HG03565 (cell line): ENCODE measurements around the gene SULT1A2.
"Not testable (repeated sequence)": the region's sequence is repeated elsewhere in the genome, so short reads cannot be mapped to it uniquely, and the experiment has no call there.

ENCODE experiments used
- ATAC-seq: cut with Tn5 transposase; IDR thresholded peaks from one replicate; pipeline ENCODE4 v1.9.1; 2021; ENCODE audit warnings: mild to moderate bottlenecking, moderate library complexity; ENCODE audit not compliant: unreplicated experiment

Gene SULT1A2

DNA sequence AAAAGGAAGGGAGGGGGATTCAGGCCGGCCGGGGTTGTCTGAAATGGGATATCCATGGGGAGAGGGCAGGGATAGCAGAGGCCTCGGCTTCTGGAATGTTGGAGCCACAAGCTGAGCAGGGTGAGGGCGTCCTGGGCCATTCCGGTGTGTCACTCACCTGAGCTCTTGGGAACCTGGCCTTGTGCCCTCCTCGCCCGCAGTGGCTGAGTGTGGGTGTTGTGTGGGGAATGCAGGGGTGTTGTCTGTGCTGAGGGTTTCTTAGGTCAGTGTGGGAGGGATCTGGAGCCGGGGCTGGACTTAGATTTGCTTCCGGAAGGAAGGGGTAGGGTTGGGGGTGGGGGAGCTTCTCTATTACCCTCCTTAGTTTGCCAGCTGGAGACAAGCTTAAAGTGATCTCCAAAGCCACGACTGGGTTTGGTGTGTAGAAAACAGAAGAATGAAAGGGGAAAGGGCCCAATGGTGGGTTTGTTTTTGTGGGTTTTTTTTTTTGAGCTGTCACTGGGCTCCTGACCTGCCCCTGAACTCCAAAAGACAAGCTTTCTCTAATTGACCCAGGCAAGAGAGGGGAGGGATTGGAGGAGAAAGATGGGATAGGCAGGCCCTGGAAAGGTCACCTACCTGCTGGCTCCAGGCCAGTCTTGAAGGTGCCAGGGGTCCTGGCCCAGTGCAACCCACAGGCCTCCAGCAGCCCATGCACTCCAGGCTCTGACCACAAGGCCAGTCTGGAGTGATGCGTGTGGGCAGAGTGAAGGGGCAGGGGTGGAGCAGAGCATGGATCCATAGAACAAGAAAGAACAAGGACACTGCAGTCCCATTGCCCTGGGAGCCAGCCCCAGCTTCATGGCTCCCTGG is at the start of gene SULT1A2:
SULT1A2 (minus strand) TSS at position 211 of the 852 bp plus-strand sequence. CDS start 1,120 bp downstream, outside the sequence.
- no peak for ATAC-seq

DNA sequence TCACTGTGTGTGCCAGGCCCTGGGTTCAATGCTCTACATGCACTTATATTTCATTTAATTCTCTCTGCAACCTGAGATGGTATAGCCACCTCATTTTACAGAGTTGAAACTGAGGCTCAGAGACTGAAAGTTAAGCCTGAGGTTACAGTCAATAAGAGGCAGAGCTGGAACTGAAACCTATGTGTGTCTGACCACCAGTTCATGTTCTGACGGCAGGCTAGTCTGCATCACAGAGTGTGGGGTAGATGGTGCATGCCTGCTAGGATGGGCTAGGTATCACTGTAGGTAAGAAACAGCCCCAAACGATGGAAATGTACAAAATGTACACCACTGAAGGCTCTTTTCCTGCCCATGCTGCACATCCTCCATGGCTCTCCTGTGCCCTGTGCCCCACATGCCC is 43.1 kb upstream of the SULT1A2 start:
- ATAC-seq: not testable (repeated sequence)

DNA sequence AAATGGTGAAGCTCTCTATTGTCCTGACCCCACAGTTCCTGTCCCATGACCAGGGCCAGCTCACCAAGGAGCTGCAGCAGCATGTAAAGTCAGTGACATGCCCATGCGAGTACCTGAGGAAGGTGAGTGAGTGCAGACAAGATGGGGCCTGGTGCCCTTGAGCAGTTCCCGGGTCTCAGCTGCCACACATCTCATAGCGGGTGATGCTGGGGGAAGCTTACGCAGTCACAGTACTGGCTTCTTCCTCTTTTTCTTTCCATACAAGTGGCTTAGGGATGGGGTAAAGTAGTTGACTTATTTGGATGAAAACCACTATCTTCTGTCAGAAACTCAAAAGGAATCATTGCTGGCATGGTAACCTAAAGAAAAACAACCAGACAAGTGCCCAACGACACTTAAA is 41.5 kb upstream of the SULT1A2 start:
- ATAC-seq: not testable (repeated sequence)

DNA sequence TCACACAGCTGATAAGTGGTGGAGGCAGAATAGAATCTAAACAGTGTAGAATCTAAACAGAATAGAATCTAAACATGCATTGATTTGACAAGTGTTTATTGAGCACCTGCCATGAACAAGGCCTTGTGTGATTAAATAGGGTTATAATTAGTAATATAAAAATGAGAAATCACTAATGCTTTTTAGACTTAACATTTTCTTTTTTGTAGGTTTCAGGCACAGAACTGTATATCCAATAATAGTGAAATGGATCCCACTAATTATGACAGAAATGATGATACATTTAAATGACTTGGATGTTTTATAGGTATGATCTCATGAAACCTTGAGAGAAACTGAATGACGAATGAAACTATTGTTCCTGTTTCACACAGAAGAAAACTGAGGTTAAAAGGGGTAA is 40.9 kb upstream of the SULT1A2 start, which contains the start of gene NPIPB8:
NPIPB8 (plus strand) TSS at position 301 of the 400 bp plus-strand sequence. CDS start 296 bp downstream, outside the sequence.
- ATAC-seq: not testable (repeated sequence)

DNA sequence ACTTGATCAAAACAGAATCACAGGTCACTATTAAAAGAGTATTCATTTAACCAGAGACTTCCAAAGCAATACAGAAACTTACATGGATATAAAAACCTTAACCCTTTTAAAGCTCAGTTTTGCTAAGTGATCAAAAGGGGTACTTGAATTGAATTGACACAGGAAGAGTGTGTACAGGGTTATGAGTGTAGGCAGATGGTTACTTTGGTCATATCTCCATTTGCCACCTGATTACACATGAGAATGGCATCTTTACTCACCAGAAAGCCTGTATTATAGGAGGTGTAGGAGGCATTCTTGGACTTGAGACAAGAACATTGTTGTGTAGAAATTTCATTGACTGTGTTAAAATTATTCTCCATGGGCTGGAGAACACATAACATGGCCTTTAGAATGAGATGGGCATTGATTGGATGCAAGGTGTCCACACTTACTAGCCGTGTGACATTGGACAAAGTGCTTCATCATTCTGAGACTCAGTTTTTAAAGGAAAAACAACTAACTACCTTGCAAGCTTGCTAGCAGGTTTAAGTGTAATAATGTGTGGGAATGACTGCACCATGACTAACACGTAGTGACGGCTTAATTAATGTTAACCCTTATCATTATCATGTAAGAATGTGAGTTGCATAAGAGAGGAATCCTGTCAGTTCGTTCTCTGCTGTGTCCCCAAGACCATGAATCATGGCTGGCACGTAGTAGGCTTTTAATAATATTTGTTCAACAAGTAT is 39.4 kb upstream of the SULT1A2 start:
- ATAC-seq: not testable (repeated sequence)

DNA sequence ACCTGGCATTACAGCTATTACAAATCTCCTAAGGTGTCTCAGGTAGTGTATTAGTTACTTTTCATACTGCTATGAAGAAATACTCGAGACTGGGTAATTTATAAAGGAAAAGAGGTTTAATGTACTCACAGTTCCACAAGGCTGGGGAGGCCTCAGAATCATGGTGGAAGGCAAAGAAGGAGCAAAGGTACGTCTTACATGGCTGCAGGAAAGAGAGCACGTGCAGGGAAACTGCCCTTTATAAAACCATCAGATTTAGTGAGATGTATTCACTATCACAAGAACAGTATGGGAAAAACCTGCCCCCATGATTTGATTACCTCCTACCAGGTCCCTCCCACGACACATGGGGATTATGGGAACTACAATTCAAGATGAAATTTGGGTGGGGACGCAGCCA is 34.1 kb upstream of the SULT1A2 start:
- ATAC-seq: not testable (repeated sequence)

DNA sequence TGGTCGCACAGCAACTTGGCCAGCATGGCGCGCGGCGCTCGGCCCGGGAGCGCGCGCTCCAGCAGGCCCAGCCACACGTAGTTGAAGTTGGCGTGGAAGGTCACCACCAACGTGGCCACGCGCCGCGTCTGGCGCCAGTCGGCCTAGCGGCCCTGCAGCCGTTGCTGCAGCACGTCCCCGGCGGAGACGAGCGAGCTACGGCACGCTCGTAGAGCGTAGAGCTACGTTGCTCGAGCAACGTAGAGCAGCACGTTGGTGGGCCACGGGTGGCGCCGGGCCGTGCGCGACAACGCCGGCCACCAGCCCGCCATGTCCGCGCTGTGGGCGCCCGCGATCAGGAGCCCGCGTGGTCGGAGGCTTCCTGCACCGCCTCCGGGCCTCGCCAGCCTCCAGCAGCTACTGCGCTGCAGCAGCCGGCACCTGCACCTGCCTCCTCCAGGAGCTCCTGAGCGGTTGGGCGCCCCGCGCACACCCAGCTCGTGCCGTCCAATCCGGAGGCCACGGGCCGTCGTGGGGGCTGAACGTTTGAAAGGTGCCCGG is 26.4 kb upstream of the SULT1A2 start:
- ATAC-seq: no peak

DNA sequence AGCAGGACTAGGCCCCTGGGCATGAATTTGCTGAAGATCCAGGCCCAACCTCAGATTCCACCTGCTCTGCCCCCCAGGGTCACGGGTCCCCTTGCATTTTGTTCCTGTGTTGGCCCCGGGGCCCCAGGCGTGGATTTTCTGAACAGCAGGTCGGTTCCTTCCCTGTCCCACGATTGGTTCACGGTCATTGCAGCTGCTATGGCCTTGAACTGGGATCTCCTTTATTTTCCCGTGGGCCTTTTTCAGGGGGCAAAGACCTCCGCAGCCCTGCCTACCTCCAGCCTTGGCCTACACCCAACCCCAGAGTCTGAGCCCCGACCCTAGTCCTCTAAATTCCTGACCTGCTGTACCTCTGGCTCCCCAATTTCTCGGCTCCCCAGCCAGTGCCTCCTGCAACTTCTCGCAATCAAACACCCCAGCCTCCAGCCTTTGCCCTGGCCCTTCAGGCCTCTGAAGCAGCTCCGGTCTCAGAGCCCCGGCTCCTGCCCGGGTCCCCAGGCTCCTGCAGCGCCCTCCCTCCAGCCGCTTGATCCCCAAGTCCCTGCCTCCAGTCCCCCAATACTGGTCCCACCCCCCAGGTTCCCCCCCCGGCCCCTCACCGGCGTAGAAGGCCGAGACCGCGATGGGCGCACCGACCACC is 25.8 kb upstream of the SULT1A2 start:
- ATAC-seq: not testable (repeated sequence)

DNA sequence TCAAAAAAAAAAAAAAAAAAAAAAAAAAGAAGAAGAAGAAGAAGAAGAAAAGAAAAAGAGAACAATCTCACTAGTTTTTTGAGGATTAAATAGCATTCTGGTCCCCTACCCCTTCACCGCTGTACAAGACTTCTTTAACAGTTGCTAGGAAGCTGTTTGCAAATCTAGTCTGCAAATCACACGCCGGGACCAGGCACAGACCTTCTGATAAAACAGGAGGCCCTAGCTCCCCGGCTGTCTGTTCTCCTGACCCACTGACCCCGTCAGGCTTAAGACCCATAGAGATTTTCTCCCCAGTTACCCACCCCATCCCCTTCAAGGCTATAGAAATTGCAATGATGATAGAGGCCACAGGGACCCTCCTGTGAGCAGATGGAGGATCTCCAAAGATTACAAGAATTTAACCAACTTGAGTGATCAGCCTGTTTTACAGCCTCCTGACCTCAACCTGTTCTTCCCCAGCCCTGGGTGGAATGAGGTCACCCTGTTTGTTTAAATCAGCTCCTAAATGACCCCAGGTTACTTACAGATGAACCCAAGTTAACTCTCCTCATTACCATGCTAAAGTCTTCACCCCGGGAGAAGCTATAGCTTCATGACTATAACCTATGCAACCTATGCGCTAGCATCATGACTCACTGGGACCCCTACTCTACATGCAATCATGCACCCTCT is 24.8 kb upstream of the SULT1A2 start:
- no peak for ATAC-seq

DNA sequence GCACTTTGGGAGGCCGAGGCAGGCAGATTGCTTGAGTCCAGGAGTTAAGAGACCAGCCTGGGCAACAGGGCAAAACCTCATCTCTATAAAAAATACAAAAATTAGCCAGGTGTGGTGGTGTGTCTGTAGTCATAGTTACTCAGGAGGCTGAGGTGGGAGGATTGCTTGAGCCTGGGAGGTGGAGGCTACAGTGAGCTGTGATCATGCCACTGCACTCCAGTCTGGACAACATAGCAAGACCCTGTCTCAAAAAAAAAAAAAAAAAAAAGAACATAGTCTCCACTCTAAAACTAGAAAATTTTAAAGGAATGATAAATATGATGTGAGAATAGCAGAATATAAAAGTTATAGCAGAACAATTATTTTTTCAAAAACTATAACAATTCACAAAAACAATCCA is 23.5 kb upstream of the SULT1A2 start:
- ATAC-seq: not testable (repeated sequence)

DNA sequence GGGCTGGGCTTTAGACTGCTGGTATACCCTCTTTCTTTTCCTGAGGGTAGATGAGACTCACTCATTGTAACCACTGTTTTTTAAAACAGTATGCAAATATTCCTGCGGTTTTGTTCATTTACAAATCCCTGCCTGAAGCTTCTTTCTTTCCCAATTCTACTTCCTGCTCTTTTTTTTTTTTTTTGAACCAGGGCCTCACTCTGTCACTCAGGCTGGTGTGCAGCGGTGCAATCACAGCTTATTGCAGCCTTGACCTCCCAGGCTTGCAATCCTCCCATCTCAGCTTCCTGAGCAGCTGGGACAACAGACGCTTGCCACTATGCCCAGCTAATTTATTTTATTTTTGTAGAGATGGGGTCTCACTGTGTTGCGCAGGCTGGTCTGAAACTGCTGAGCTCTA is 21.0 kb upstream of the SULT1A2 start:
- ATAC-seq: no peak

DNA sequence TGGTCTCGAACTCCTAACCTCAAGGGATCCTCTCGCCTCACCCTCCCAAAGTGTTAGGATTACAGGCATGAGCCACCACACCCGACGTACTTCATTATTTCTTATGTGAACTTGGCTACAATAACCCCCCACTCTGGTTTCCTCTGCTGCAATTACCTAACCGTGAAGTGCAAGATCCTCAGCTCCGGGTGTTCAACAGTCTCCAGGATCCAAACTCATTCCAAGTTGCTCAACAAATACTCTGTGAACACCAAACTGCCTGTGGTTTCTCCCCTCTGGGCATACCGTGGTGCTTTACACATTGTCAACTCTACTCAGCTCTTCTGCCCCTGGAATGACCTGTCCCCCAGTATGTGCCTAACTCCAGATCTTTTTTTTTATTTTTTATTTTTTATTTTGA is 19.8 kb upstream of the SULT1A2 start:
- no peak for ATAC-seq

DNA sequence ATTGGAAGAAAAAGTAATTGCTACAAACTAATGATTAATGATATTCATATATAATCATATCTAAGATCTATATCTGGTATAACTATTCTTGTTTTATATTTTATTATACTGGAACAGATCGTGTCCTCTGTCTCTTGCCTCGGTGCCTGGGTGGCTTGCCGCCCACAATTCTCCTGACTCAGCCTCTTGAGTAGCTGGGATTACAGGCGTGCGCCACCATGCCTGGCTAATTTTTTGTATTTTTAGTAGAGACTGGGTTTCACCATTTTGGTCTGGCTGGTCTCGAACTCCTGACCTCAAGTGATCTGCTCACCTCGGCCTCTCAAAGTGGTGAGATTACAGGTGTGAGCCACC is 19.4 kb upstream of the SULT1A2 start:
- not testable (repeated sequence) for ATAC-seq

DNA sequence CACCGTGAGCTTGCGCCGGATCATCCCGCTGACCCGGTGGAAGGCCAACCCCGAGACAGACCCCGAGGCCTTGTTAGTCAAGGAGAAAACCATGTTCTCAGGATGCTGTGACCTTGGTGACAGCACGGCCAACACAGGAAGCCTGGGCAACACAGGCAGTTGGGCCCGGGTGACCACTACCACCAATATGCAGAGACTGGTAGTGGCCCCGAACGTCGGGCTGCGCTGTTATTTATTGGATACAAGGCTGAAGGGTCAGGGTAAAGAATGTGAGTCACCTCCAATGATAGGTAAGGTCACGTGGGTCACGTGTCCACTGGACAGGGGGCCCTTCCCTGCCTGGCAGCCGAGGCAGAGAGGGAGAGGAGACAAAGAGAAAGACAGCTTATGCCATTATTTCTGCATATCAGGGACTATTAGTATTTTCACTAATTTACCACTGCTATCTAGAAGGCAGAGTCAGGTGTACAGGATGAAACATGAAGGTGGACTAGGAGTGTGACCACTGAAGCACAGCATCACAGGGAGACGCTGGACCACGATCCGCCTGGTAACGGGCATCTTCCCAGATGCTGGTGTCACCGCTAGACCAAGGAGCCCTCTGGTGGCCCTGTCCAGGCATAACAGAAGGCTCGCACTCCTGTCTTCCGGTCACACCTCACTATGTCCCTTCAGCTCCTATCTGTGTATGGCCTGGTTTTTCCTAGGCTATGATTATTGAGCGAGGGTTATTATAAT is 18.8 kb upstream of the SULT1A2 start:
- ATAC-seq: not testable (repeated sequence)

DNA sequence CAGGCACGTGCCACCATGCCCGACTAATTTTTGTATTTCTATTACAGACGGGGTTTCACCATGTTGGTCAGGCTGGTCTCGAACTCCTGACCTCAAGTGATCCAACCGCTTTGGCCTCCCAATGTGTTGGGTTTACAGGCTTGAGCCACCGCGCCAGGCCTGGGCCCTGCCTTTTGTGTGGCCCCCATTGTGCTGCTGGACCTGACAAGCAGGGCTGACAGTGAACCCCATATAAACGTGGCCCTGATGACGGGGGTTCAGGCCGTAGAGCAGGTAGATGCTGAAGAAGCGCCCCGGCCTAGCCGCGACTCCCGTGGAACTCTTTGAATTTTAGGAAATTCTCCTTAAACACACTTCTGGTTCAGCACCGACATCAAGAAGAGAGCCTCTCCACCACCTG is 17.7 kb upstream of the SULT1A2 start:
- ATAC-seq: not testable (repeated sequence)

DNA sequence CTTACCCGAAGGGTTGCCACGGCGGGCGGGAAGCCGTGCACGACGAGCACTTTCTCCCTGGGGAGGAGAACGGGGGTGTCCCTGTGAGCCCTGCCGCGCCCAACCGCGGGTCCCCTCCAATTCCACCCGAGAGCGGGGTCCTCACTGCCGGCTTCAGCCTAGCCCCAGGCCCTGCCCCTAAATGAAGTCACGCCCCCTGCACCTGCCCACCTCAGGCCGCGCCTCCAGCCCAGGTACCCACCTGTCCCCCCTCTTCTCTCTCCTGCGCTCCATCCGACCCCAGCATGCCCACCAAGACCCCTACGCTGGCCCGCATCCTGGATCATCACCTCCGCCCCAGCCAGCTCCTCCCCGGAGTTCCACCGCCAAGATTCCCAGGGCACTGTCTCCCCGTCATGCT is 17.1 kb upstream of the SULT1A2 start:
- ATAC-seq: not testable (repeated sequence)

DNA sequence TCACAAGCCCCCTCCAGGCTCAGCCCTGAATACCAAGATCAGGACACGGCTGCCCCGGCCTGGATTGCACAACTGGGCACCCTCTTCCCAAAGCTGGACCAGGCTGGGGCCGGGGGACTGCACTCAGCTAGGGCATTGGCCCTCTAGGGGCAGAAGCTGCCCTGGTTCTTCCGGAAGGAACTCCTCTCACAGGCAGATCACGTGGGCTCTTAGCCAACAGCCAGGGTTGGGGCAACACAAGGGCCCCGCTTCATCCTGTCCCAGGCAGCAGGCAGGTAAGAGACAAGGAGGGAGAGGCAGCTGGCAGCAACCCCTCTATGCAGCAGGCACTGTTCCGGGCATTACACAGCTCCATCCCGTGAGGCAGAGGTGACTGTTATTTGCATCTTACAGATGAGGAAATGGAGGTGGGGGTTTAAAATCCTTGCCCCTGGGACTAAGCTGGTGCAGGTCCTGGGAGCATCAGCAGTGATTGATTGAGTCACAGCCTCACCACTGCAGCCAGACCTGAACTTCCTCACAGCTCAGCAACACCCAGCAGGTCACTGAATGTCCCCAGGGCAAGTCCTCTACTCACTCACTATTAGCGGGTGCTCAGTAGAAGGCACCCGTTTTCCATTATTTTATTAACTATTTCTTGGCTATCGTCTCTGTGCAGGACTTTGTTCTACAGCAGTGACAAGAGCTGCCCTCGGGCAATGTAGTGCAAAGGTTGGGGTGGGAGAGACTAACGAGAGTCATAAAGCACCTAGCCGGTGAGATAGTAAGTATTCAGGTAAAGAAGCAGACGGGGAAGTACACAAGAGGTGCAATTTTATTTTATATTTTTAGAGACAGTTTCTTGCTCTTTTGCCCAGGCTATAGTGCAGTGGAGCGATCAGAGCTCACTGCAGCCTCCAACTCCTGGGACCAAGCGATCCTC is 15.8 kb upstream of the SULT1A2 start:
- not testable (repeated sequence) for ATAC-seq

DNA sequence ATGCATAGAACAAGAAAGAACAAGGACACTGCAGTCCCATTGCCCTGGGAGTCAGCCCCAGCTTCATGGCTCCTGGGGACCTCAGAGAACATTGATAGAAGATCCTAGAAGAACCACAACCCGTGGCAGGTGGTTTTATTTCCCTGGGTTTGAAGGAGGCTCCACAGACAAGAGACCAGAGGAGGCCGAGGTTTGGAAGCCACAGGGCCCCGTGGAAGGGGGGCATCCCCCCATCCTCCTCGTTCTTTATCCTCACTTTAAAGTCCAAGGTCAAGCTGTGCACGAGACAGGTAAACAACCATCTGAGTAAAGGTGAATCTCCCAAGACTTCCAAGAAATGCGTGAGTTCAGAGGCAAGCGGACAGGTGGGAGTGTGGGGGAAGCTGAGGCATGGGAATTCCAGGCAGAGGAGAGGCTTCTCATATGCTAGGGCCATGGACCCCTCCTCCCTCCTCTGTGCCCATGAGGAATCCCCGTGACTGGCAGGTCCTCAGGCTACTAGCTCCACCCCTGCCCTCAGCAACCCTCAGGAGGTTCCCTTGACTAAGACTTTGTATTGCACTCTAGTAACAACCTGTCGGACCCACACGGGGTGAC is 13.8 kb upstream of the SULT1A2 start:
- ATAC-seq: no peak
